HEK293 (cell line): ENCODE data around the gene SLCO4A1.

Experiments
- EGR2 ChIP-seq: fragments of 450-650 bp; formaldehyde crosslinking; IDR thresholded peaks from 2 replicates; pipeline ENCODE4 v1.5.1; 2016; ENCODE audit warnings: low read depth, missing biosample characterization, missing genetic modification characterization
- HOXA7 ChIP-seq: sonication (generic); formaldehyde crosslinking; IDR thresholded peaks from 2 replicates; pipeline ENCODE4 v1.8.1; 2022; ENCODE audit warnings: missing genetic modification reagents, borderline replicate concordance
- KLF9 ChIP-seq: fragments of 450-650 bp; formaldehyde crosslinking; IDR thresholded peaks from 2 replicates; pipeline ENCODE4 v1.5.1; 2016; ENCODE audit warnings: missing biosample characterization, missing genetic modification characterization, low read depth
- PBX3 ChIP-seq: sonication (generic); formaldehyde crosslinking; IDR thresholded peaks from 2 replicates; pipeline ENCODE4 v1.8.1; 2022; ENCODE audit warnings: mild to moderate bottlenecking, moderate library complexity, missing genetic modification reagents
- PRDM10 ChIP-seq: fragments of 450-650 bp; formaldehyde crosslinking; IDR thresholded peaks from 2 replicates; pipeline ENCODE4 v1.5.1; 2016; ENCODE audit warnings: missing biosample characterization, missing genetic modification characterization
- SP3 ChIP-seq: fragments of 450-650 bp; formaldehyde crosslinking; IDR thresholded peaks from 2 replicates; pipeline ENCODE4 v1.5.1; 2016; ENCODE audit warnings: missing biosample characterization, missing genetic modification characterization
- ZBTB17 ChIP-seq: fragments of 450-650 bp; formaldehyde crosslinking; IDR thresholded peaks from 2 replicates; pipeline ENCODE4 v1.5.1; 2016; ENCODE audit warnings: missing biosample characterization, missing genetic modification characterization
- ZBTB48 ChIP-seq: fragments of 450-650 bp; formaldehyde crosslinking; IDR thresholded peaks from 2 replicates; pipeline ENCODE4 v1.5.1; 2016; ENCODE audit warnings: missing biosample characterization, missing genetic modification characterization
- ZBTB7A ChIP-seq: fragments of 450-650 bp; formaldehyde crosslinking; IDR thresholded peaks from 2 replicates; pipeline ENCODE4 v1.5.1; 2016; ENCODE audit warnings: low read depth, missing biosample characterization, missing genetic modification characterization
- ZFHX2 ChIP-seq: fragments of 450-650 bp; formaldehyde crosslinking; conservative IDR thresholded peaks from 2 replicates; pipeline ENCODE4 v1.5.1; 2016; ENCODE audit warnings: missing biosample characterization, missing genetic modification characterization
- ZFP69B ChIP-seq: fragments of 450-650 bp; formaldehyde crosslinking; IDR thresholded peaks from 2 replicates; pipeline ENCODE4 v1.5.1; 2016; ENCODE audit warnings: missing biosample characterization, missing genetic modification characterization
- ZIC2 ChIP-seq: fragments of 450-650 bp; formaldehyde crosslinking; IDR thresholded peaks from 2 replicates; pipeline ENCODE4 v1.5.1; 2016; ENCODE audit warnings: missing biosample characterization, missing genetic modification characterization
- ZNF114 ChIP-seq: fragments of 450-650 bp; formaldehyde crosslinking; IDR thresholded peaks from 2 replicates; pipeline ENCODE4 v1.5.0; 2017; ENCODE audit warnings: missing biosample characterization, missing genetic modification characterization
- ZNF138 ChIP-seq: fragments of 450-650 bp; formaldehyde crosslinking; IDR thresholded peaks from 2 replicates; pipeline ENCODE4 v1.5.1; 2016; ENCODE audit warnings: missing biosample characterization, missing genetic modification characterization, borderline replicate concordance
- ZNF324 ChIP-seq: fragments of 450-650 bp; formaldehyde crosslinking; IDR thresholded peaks from 2 replicates; pipeline ENCODE4 v1.5.1; 2016; ENCODE audit warnings: missing biosample characterization, missing genetic modification characterization
- ZNF350 ChIP-seq: fragments of 450-650 bp; formaldehyde crosslinking; IDR thresholded peaks from 2 replicates; pipeline ENCODE4 v1.5.0; 2017; ENCODE audit warnings: missing biosample characterization, mild to moderate bottlenecking, missing genetic modification characterization
- ZNF37A ChIP-seq: fragments of 450-650 bp; IDR thresholded peaks from 2 replicates; pipeline ENCODE4 v1.5.1; 2018; ENCODE audit warnings: missing biosample characterization, missing genetic modification characterization
- ZNF398 ChIP-seq: fragments of 450-650 bp; formaldehyde crosslinking; IDR thresholded peaks from 2 replicates; pipeline ENCODE4 v1.5.1; 2017; ENCODE audit warnings: missing biosample characterization, missing genetic modification characterization
- ZNF423 ChIP-seq: fragments of 450-650 bp; formaldehyde crosslinking; IDR thresholded peaks from 2 replicates; pipeline ENCODE4 v1.5.1; 2016; ENCODE audit warnings: missing biosample characterization, missing genetic modification characterization
- ZNF544 ChIP-seq: fragments of 450-650 bp; formaldehyde crosslinking; IDR thresholded peaks from 2 replicates; pipeline ENCODE4 v1.5.0; 2017; ENCODE audit warnings: missing biosample characterization, missing genetic modification characterization
- ZNF571 ChIP-seq: fragments of 450-650 bp; formaldehyde crosslinking; IDR thresholded peaks from 2 replicates; pipeline ENCODE4 v1.5.0; 2017; ENCODE audit warnings: missing biosample characterization, missing genetic modification characterization
- ZNF624 ChIP-seq: fragments of 450-650 bp; formaldehyde crosslinking; IDR thresholded peaks from 2 replicates; pipeline ENCODE4 v1.5.1; 2017; ENCODE audit warnings: missing biosample characterization, missing genetic modification characterization
- ZNF629 ChIP-seq: fragments of 450-650 bp; formaldehyde crosslinking; IDR thresholded peaks from 2 replicates; pipeline ENCODE4 v1.5.1; 2017; ENCODE audit warnings: missing biosample characterization, missing genetic modification characterization
- ZNF658 ChIP-seq: fragments of 450-650 bp; formaldehyde crosslinking; IDR thresholded peaks from 2 replicates; pipeline ENCODE4; 2016; ENCODE audit warnings: missing biosample characterization, missing genetic modification characterization
- ZNF785 ChIP-seq: fragments of 450-650 bp; formaldehyde crosslinking; IDR thresholded peaks from 2 replicates; pipeline ENCODE4 v1.5.1; 2016; ENCODE audit warnings: missing biosample characterization, missing genetic modification characterization
- ZSCAN23 ChIP-seq: fragments of 450-650 bp; formaldehyde crosslinking; IDR thresholded peaks from 2 replicates; pipeline ENCODE4 v1.5.1; 2016; ENCODE audit warnings: missing biosample characterization, missing genetic modification characterization
- TF ChIP-seq, protein P1 (sequence below): fragments of 450-650 bp; IDR thresholded peaks from 2 replicates; pipeline ENCODE4 v1.5.1; 2018; ENCODE audit warnings: missing biosample characterization, mild to moderate bottlenecking, missing genetic modification characterization
- TF ChIP-seq, protein P2 (sequence below): fragments of 450-650 bp; formaldehyde crosslinking; optimal IDR thresholded peaks from 2 replicates; pipeline ENCODE3; 2016; ENCODE audit warnings: missing biosample characterization, mild to moderate bottlenecking, missing genetic modification characterization
- TF ChIP-seq, protein P3 (sequence below): fragments of 450-650 bp; formaldehyde crosslinking; IDR thresholded peaks from 2 replicates; pipeline ENCODE4 v1.5.1; 2017; ENCODE audit warnings: missing biosample characterization, missing genetic modification characterization
- TF ChIP-seq, protein P4 (sequence below): fragments of 450-650 bp; formaldehyde crosslinking; IDR thresholded peaks from 2 replicates; pipeline ENCODE4 v1.5.1; 2016; ENCODE audit warnings: missing biosample characterization, missing genetic modification characterization

The SLCO4A1 gene

GRCh38 chr20:62595491-62595890 lies 46.8 kb upstream of the SLCO4A1 start (continued):
- TF ChIP-seq PRDM10 (tag by site-specific recombination): peak; percentile 96
- TF ChIP-seq ZFP69B (tag by site-specific recombination): no peak
- no peak for TF ChIP-seq ZSCAN23 (tag by site-specific recombination)
- peak; percentile 88 for TF ChIP-seq ZFHX2 (tag by site-specific recombination)
- TF ChIP-seq ZNF350: no peak
- peak; percentile 83 for TF ChIP-seq EGR2 (tag by site-specific recombination)
- TF ChIP-seq ZIC2: peak; percentile 75
- no peak for TF ChIP-seq ZBTB17 (tag by site-specific recombination)
- peak; percentile 31; the same call in 1 of the 2 replicates for TF ChIP-seq ZNF398 (tag by site-specific recombination)
- TF ChIP-seq HOXA7: no peak
- TF ChIP-seq, protein P1, sequence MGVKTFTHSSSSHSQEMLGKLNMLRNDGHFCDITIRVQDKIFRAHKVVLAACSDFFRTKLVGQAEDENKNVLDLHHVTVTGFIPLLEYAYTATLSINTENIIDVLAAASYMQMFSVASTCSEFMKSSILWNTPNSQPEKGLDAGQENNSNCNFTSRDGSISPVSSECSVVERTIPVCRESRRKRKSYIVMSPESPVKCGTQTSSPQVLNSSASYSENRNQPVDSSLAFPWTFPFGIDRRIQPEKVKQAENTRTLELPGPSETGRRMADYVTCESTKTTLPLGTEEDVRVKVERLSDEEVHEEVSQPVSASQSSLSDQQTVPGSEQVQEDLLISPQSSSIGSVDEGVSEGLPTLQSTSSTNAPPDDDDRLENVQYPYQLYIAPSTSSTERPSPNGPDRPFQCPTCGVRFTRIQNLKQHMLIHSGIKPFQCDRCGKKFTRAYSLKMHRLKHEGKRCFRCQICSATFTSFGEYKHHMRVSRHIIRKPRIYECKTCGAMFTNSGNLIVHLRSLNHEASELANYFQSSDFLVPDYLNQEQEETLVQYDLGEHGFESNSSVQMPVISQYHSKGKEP (tag by site-specific recombination): no peak
- peak; percentile 82 for TF ChIP-seq KLF9 (tag by site-specific recombination)
- TF ChIP-seq, protein P2, sequence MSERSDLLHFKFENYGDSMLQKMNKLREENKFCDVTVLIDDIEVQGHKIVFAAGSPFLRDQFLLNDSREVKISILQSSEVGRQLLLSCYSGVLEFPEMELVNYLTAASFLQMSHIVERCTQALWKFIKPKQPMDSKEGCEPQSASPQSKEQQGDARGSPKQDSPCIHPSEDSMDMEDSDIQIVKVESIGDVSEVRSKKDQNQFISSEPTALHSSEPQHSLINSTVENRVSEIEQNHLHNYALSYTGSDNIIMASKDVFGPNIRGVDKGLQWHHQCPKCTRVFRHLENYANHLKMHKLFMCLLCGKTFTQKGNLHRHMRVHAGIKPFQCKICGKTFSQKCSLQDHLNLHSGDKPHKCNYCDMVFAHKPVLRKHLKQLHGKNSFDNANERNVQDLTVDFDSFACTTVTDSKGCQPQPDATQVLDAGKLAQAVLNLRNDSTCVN (tag by site-specific recombination): no peak
- TF ChIP-seq ZBTB7A (tag by site-specific recombination): no peak
- TF ChIP-seq ZNF571 (tag by site-specific recombination): no peak
- peak; percentile 39 for TF ChIP-seq SP3 (tag by site-specific recombination)
- TF ChIP-seq, protein P3, sequence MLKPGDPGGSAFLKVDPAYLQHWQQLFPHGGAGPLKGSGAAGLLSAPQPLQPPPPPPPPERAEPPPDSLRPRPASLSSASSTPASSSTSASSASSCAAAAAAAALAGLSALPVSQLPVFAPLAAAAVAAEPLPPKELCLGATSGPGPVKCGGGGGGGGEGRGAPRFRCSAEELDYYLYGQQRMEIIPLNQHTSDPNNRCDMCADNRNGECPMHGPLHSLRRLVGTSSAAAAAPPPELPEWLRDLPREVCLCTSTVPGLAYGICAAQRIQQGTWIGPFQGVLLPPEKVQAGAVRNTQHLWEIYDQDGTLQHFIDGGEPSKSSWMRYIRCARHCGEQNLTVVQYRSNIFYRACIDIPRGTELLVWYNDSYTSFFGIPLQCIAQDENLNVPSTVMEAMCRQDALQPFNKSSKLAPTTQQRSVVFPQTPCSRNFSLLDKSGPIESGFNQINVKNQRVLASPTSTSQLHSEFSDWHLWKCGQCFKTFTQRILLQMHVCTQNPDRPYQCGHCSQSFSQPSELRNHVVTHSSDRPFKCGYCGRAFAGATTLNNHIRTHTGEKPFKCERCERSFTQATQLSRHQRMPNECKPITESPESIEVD: no peak
- TF ChIP-seq ZNF658 (tag by site-specific recombination): no peak
- no peak for TF ChIP-seq PBX3 (CRISPR knock-in tag)
- TF ChIP-seq ZNF785 (tag by site-specific recombination): no peak
- no peak for TF ChIP-seq ZNF423 (tag by site-specific recombination)
- no peak for TF ChIP-seq ZNF37A (tag by site-specific recombination)
- no peak for TF ChIP-seq ZNF324 (tag by site-specific recombination)
- TF ChIP-seq, protein P4, sequence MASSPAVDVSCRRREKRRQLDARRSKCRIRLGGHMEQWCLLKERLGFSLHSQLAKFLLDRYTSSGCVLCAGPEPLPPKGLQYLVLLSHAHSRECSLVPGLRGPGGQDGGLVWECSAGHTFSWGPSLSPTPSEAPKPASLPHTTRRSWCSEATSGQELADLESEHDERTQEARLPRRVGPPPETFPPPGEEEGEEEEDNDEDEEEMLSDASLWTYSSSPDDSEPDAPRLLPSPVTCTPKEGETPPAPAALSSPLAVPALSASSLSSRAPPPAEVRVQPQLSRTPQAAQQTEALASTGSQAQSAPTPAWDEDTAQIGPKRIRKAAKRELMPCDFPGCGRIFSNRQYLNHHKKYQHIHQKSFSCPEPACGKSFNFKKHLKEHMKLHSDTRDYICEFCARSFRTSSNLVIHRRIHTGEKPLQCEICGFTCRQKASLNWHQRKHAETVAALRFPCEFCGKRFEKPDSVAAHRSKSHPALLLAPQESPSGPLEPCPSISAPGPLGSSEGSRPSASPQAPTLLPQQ: no peak
- TF ChIP-seq ZNF114 (tag by site-specific recombination): no peak
- TF ChIP-seq ZNF544 (tag by site-specific recombination): no peak
- no peak for TF ChIP-seq ZNF138
- TF ChIP-seq ZNF624: no peak
- TF ChIP-seq ZBTB48 (tag by site-specific recombination): no peak
- no peak for TF ChIP-seq ZNF629 (tag by site-specific recombination)
